HG02981 (cell line): ENCODE measurements around the gene ALDH16A1.

Source experiments
- ATAC-seq: cut with Tn5 transposase; IDR thresholded peaks from one replicate; pipeline ENCODE4 v1.9.1; 2021; ENCODE audit warnings: mild to moderate bottlenecking, moderate library complexity; ENCODE audit not compliant: unreplicated experiment

ALDH16A1 gene

DNA sequence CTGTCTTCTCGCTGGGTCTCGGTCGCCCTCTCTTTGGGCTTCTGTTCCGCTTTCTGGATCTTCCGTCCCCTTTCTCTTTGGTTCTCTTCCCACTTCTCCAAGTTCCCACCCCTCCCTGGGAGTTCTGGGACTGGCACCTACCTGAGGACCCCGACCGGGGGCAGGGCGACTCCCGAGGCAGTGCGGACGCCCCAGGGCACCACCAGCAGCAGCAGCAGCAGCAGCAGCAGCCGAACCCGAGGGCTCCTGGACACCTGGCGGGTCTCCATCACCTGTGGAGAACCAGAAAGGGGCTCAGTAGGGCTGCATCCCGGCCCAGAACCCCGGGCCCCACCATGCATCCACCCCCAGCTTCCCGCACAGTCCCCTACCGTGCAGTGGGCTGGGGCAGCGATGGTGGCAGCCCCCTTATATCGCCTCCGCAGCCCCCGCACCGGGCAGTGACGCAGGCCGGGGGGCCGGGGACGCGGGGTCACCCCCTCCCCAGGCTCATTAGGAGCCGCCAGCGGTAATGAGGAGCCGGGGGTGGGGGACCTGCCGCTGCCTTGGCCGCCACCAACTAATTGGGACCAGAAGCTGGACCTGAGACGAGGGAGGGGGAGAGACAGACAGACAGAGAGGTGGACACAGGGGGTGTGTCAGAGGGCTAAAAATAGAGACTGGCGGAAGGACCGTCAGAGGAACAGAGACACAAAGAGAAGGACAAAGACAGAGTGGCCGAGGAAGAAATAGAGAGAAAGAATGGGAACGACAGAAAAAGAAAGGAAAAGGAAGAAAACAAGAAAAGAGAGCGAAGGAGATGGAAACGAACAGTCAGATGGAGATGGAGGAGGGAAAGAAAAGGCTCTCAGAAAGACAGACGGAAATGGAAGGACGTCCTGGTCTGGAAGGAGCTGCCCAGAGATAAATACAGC lies 29.7 kb upstream of the ALDH16A1 start, which contains the start of gene PTH2:
PTH2 (minus strand) TSS at position 371 of the 914 bp plus-strand sequence; CDS start at position 269, 102 bp downstream.
- no peak for ATAC-seq

DNA sequence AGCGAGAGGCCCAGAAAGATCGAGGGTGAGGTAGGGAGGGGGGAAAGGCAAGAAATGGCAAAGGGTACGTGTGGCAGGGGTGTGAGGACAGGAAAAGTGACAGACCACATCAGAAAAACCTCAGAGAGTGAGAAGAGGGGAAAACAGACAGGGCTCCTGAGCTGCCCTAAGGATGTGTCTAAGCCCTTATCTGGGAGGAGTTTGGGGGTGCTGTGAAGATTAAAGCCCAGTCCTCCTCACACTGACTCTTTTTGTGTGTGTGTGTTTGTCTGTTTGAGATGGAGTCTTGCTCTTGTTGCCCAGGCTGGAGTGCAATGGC lies 29.1 kb upstream of the ALDH16A1 start:
- no peak for ATAC-seq

- no peak for ATAC-seq
Observed at GRCh38 chr19:49425178-49425577, 27.8 kb upstream of the ALDH16A1 start, which contains the start of gene GFY. Gene GFY (plus strand): TSS chr19:49425388. CDS start chr19:49426431, 1,043 bp downstream.

GRCh38 chr19:49425922-49426592 lies 27.0 kb upstream of the ALDH16A1 start:
- no peak for ATAC-seq

DNA sequence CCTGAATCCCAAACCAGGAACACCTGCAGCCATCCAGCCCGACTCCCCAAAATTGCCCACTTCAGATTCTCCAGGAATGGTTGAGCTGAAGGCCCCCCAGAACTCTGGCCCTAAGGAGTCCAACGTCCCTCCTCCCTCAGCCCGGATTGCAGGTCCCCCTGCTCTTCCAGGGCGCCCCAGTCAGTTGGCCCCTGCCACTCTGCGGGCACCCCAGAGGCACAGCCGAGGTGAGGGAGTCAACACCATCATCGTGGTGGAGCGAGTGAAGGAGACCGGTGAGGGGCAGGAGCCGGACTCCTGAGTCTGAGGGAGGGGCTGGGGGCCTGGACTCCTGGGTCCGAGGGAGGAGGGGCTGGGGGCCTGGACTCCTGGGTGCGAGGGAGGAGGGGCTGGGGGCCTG lies 25.7 kb upstream of the ALDH16A1 start:
- no peak for ATAC-seq

- ATAC-seq, result no peak
Observed at GRCh38 chr19:49427855-49428546, 25.0 kb upstream of the ALDH16A1 start.

- ATAC-seq, result no peak
Observed at GRCh38 chr19:49428547-49429451, 24.2 kb upstream of the ALDH16A1 start.

- no peak for ATAC-seq
Observed at GRCh38 chr19:49430172-49430677, 22.8 kb upstream of the ALDH16A1 start.

- ATAC-seq, result no peak
Observed at GRCh38 chr19:49430678-49431329, 22.2 kb upstream of the ALDH16A1 start.

DNA sequence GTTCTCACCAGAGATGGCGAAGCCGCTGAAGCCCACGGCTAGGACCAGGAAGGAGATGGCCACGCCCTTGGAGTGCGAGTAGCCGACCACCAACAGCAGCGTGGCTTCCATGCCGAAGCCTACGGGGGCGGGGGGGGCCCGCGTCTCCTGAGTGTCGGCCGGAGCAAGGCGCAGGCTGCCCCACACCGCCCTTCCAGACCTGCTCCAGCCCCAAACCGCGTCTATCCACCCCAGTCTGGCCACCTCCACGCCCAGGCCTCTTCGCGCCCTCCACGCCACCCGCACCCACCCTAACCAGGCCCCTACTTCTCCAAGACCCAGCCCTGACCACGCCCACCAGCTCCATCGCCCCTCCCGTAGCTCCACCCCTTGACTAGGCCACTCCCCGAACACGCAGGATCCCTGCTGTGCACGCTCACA lies 21.7 kb upstream of the ALDH16A1 start:
- no peak for ATAC-seq

- no peak for ATAC-seq
Observed at GRCh38 chr19:49432141-49433073, 20.6 kb upstream of the ALDH16A1 start.

- ATAC-seq, result no peak
Observed at GRCh38 chr19:49433240-49433901, 19.7 kb upstream of the ALDH16A1 start.

GRCh38 chr19:49434907-49435583 lies 18.0 kb upstream of the ALDH16A1 start:
- ATAC-seq, result no peak

DNA sequence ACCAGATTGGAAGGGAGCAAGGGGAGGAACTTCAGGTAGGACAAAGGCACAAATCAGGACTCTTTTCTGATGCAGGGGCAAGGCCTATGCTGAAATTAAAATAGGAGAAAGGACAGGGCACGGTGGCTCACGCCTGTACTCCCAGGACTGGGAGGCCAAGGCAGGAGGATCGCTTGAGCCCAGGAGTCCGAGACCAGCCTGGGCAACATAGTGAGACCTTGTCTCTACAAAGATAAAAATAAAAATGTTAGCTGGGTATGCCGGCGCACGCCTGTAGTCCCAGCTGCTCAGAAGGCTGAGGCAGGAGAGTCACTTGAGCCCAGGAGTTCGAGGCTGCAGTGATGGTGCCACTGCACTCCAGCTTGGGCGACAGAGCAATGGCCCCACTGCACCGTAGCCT lies 17.4 kb upstream of the ALDH16A1 start:
- ATAC-seq, result no peak

DNA sequence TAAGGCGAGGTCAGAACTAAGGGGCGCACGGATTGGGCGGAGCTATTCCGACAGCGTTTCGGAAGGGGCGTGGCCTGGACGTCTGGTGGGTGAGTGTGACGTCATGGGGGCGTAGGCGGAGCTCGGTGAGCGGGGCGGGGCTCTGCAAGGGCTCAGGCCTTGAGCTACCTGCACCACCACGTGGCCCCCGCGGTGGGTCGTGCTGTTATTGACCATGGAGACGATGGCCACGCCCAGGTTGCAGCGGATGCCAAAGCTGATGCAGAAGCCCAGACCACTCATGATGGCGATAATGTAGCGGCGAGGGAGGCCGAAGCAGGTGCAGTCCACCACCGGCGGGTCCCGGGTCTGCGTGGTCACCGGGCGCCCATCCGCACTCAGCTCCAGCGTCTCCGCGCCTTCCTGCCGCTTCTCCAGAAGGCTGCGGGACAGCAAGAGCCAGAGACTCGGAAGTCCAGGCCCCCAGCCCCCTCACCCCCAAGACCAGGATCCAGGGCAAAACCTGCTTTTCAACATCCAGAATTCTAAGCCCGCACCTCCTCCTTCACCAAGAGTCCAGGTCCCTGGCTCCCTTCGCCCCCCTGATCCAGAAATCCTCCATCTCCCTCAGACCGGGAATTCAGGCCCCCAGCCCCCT lies 16.5 kb upstream of the ALDH16A1 start:
- ATAC-seq, result no peak

DNA sequence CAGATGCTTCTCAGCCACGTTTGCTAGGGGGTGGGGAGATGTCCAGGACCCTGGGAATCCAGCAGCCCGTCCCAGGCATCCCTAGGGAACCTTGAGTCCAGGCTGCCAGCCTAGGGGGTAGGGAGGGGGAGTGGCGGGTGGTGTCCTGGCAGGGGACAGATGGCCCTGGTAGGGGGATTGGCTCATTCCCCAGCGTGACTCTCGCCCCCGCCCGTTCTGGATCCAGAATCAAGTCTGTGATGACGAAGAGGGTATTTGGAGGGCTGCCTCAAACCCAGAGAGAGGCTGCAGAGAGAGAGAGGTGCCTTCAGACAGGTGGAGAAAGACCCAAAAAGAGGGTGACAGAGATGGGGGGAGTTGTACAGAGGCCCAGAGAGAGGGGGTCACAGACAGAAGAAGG lies 15.8 kb upstream of the ALDH16A1 start:
- no peak for ATAC-seq

DNA sequence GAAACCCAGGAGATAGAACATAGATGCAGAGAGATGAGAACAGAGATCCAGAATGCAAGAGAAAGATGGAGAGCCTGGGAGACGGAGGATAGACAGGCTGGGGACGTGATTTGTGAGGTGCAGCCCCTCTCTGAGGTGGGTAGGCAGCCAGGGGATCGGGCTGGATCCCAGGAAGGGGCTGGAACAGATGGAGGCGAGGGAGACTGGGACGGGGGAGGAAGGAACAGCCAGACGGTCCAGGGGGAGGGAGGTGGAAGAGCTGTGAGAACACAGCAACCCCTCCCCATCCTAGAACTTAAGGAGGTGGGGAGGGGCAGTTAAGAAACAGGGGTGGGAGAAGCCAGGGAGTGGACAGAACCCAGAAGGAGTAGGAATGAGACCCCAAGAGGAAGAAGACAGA lies 14.8 kb upstream of the ALDH16A1 start:
- no peak for ATAC-seq
